Stomach (tissue), 9 donors: ENCODE data around the gene MUC6. TPM values are rescaled to one million over a fixed set of nuclear protein-coding genes. Genes with fewer than 3 reads are reported as not detected.

ENCODE experiments used
- DNase-seq, 2 donors: peaks; one replicate each; pipeline versions ENCODE4 v3.0.0 to v3.0.0-alpha.2; 2013 to 2019
- H3K27ac ChIP-seq, 5 donors: fragments of 200-600 bp in 4 of 5; sonication (generic) in 4 of 5; one replicate each; pipeline ENCODE4 v1.5.1; 2013 to 2019; ENCODE audit warnings: mild to moderate bottlenecking in 1 of 5, moderate library complexity in 1 of 5
- H3K27me3 ChIP-seq, 3 donors: fragments of 200-600 bp; sonication (generic); one replicate each; pipeline ENCODE4 v1.5.1; 2017 to 2019; ENCODE audit warnings: mixed run types in 1 of 3
- H3K36me3 ChIP-seq, 4 donors: fragments of 200-600 bp; sonication (generic); 1 replicate in 3 of 4; 2 replicates in 1 of 4; pipeline ENCODE4 v1.5.1; 2016 to 2019
- H3K4me1 ChIP-seq, 4 donors: fragments of 200-600 bp; sonication (generic); one replicate each; pipeline ENCODE4 v1.5.1; 2016 to 2019
- H3K4me3 ChIP-seq, 4 donors: fragments of 200-600 bp; sonication (generic) in 3 of 4; one replicate each; pipeline ENCODE4 v1.5.1; 2016 to 2019; ENCODE audit warnings: mild to moderate bottlenecking in 1 of 4
- H3K9me3 ChIP-seq, 4 donors: fragments of 200-600 bp; sonication (generic); one replicate each; pipeline ENCODE4 v1.5.1; 2016 to 2019
- CTCF ChIP-seq, 7 experiments: fragments of 450-650 bp in 4 of 7; fragments of 200-600 bp in 3 of 7; sonication (generic) in 3 of 7; IDR thresholded peaks; one replicate each; pipeline ENCODE4 v1.5.1; 2016 to 2019; ENCODE audit warnings: antibody characterized with exemption in 7 of 7, control low read depth in 2 of 7, mild to moderate bottlenecking in 1 of 7
- EP300 ChIP-seq: sonication (generic); formaldehyde crosslinking; IDR thresholded peaks from one replicate; pipeline ENCODE4 v1.6.1; 2017; ENCODE audit warnings: antibody characterized with exemption
- POLR2A ChIP-seq, 4 donors: fragments of 450-650 bp; IDR thresholded peaks; one replicate each; pipeline ENCODE4 v1.6.1; 2016; ENCODE audit warnings: antibody characterized with exemption in 4 of 4, control low read depth in 2 of 4, mild to moderate bottlenecking in 1 of 4, moderate library complexity in 1 of 4
- POLR2AphosphoS5 ChIP-seq, 3 donors: sonication (generic); formaldehyde crosslinking; IDR thresholded peaks; one replicate each; pipeline ENCODE4 v1.6.1; 2016; ENCODE audit warnings: antibody characterized with exemption in 3 of 3
- WGBS, 5 donors: extraction: QIAGEN DNeasy Blood & Tissue Kit in 3 of 5; methylation state at CpG; one replicate each; pipeline versions ENCODE4 v1.1.5 to v1.1.7; 2013 to 2018; 5-methylcytosine and 5-hydroxymethylcytosine counted together
- intact Hi-C: fragments of 100-400 bp; cut with DNase I; formaldehyde crosslinking; loops from one replicate; pipeline ENCODE4 v1.15.1; 2023; ENCODE audit warnings: low total_unique reads
- polyA plus RNA-seq, 3 donors: library from polyadenylated mRNA; stranded (reverse); fragments of 200-250 nt; gene quantifications; one replicate each; pipeline ENCODE4 v1.2.3, GENCODE V29; 2013
- total RNA-seq, 5 donors: library from RNA; depleted of rRNA; stranded (reverse); fragments of >200 nt; gene quantifications; one replicate each; pipeline versions ENCODE4 v1.1.0 to v1.2.3, GENCODE V29; 2014 to 2016
- donor health status: healthy with polysubstance abuse.
- donor health status: Bipolar disorder and iron deficiency.
- donor health status: healthy.

MUC6 gene
- total and polyA plus RNA-seq, 8 donors = 0.29 to 215 (median 108) TPM

- TF ChIP-seq POLR2AphosphoS5 (IDR thresholded peaks at IDR 0.05) (no peak), POLR2A (IDR thresholded peaks at IDR 0.05) (no peak), EP300 (no peak), CTCF (IDR thresholded peaks at IDR 0.05) (no peak)
- intact Hi-C loops = no loop called here
- DNase-seq = no peak
- Histone ChIP-seq H3K4me3 (no peak overlapping the region), H3K27me3 (no peaks in the 10 kb centered on the region), H3K27ac (no peak overlapping the region), H3K4me1 (peaks cover 0 to 34% (median 7%) of the 10 kb centered on the region in 4 donors), H3K9me3 (no peaks in the 10 kb centered on the region), H3K36me3 (peaks cover 41 to 75% (median 69%) of the 10 kb centered on the region in 4 donors)
- WGBS, 5 donors = 76 to 88% (median 87%) methylated on average over 25 to 26 of the region's 26 CpGs
Observed at GRCh38 chr11:970319-970871, 66.1 kb downstream of the MUC6 start.

GRCh38 chr11:969651-970205 is 66.8 kb downstream of the MUC6 start:
- H3K27me3 ChIP-seq = no peaks in the 10 kb centered on the region
- intact Hi-C loops = no loop called here
- no peaks in the 10 kb centered on the region for H3K9me3 ChIP-seq
- no peak overlapping the region for H3K4me3 ChIP-seq
- no peak for TF ChIP-seq POLR2AphosphoS5 (IDR thresholded peaks at IDR 0.05)
- no peak for TF ChIP-seq POLR2A (IDR thresholded peaks at IDR 0.05)
- no peak for TF ChIP-seq EP300
- TF ChIP-seq CTCF (IDR thresholded peaks at IDR 0.05) = no peak
- peaks cover 0 to 34% (median 7%) of the 10 kb centered on the region in 4 donors for H3K4me1 ChIP-seq
- WGBS, 5 donors = 87 to 93% (median 88%) methylated on average over 9 of the region's 9 CpGs
- H3K36me3 ChIP-seq = peaks cover 34 to 69% (median 64%) of the 10 kb centered on the region in 4 donors
- DNase-seq = no peak
- H3K27ac ChIP-seq = no peak overlapping the region

- H3K27me3 ChIP-seq = no peaks in the 10 kb centered on the region
- peaks cover 34 to 69% (median 64%) of the 10 kb centered on the region in 4 donors for H3K36me3 ChIP-seq
- no peak for DNase-seq
- no peak overlapping the region for H3K4me3 ChIP-seq
- WGBS, 5 donors = 93 to 95% (median 94%) methylated on average over 14 of the region's 14 CpGs
- no peaks in the 10 kb centered on the region for H3K9me3 ChIP-seq
- H3K4me1 ChIP-seq = peaks cover 0 to 34% (median 7%) of the 10 kb centered on the region in 4 donors
- no peak for TF ChIP-seq POLR2AphosphoS5 (IDR thresholded peaks at IDR 0.05)
- TF ChIP-seq EP300 = no peak
- no peak for TF ChIP-seq CTCF (IDR thresholded peaks at IDR 0.05)
- TF ChIP-seq POLR2A (IDR thresholded peaks at IDR 0.05) = no peak
- no peak overlapping the region for H3K27ac ChIP-seq
- intact Hi-C loops = no loop called here
Observed at GRCh38 chr11:968822-969221, 67.7 kb downstream of the MUC6 start.

GRCh38 chr11:967995-968751 is 68.3 kb downstream of the MUC6 start:
- no peak for DNase-seq
- no peaks in the 10 kb centered on the region for H3K9me3 ChIP-seq
- peaks cover 0 to 34% (median 7%) of the 10 kb centered on the region in 4 donors for H3K4me1 ChIP-seq
- no peaks in the 10 kb centered on the region for H3K27me3 ChIP-seq
- no peak overlapping the region for H3K4me3 ChIP-seq
- intact Hi-C loops = no loop called here
- 86 to 91% (median 91%) methylated on average over 24 to 31 of the region's 31 CpGs for WGBS, 5 donors
- H3K27ac ChIP-seq = no peak overlapping the region
- peaks cover 29 to 69% (median 64%) of the 10 kb centered on the region in 4 donors for H3K36me3 ChIP-seq
- TF ChIP-seq EP300 (no peak), POLR2AphosphoS5 (IDR thresholded peaks at IDR 0.05) (no peak), CTCF (IDR thresholded peaks at IDR 0.05) (no peak), POLR2A (IDR thresholded peaks at IDR 0.05) (no peak)
